ENCODE measurements around the gene CRTC1. TPM values are rescaled to one million over a fixed set of nuclear protein-coding genes. Genes with fewer than 3 reads are reported as not detected.

Gene CRTC1
- total and polyA plus RNA-seq, 9 of the 15 experiments (the other 6 are each of a cell fraction or from before 2014, with no cell fraction given): 0.25 to 3.8 (median 1.2) TPM; not detected in 2

DNA sequence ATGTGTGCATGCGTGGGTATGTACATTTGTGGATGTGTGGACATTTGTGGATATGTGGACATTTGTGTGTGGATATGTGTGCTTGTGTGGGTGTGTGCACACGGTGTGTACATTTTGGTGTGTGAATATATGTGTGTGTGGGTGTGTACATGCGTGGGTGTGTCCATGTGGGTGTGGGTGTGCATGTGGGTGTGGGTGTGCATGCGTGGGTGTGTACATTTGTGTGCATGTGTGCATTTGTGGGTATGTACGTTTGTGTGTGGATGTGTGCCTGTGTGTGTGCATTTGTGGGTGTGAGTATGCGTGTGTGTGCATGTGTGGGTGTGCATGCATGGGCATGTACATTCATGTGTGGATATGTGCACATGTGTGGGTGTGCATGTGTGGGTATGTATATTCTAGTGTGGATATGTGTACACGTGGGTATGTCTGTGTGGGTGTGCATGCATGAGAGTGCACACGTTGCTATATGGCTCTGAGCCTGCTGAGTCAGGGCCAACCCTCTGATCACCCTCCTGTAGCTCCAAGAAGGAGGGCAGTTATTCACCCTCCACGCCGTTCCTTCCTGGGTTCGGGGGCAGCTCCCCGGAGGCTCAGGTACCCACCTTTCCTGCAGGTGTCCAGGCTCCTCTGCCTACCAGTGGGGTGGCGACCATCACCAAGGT lies 87.3 kb downstream of the CRTC1 start (continued):
- TF ChIP-seq, protein P1, sequence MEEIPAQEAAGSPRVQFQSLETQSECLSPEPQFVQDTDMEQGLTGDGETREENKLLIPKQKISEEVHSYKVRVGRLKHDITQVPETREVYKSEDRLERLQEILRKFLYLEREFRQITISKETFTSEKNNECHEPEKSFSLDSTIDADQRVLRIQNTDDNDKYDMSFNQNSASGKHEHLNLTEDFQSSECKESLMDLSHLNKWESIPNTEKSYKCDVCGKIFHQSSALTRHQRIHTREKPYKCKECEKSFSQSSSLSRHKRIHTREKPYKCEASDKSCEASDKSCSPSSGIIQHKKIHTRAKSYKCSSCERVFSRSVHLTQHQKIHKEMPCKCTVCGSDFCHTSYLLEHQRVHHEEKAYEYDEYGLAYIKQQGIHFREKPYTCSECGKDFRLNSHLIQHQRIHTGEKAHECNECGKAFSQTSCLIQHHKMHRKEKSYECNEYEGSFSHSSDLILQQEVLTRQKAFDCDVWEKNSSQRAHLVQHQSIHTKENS (CRISPR knock-in tag; IDR thresholded peaks at IDR 0.05): no peak
- TF ChIP-seq, protein P2, sequence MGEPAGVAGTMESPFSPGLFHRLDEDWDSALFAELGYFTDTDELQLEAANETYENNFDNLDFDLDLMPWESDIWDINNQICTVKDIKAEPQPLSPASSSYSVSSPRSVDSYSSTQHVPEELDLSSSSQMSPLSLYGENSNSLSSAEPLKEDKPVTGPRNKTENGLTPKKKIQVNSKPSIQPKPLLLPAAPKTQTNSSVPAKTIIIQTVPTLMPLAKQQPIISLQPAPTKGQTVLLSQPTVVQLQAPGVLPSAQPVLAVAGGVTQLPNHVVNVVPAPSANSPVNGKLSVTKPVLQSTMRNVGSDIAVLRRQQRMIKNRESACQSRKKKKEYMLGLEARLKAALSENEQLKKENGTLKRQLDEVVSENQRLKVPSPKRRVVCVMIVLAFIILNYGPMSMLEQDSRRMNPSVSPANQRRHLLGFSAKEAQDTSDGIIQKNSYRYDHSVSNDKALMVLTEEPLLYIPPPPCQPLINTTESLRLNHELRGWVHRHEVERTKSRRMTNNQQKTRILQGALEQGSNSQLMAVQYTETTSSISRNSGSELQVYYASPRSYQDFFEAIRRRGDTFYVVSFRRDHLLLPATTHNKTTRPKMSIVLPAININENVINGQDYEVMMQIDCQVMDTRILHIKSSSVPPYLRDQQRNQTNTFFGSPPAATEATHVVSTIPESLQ (CRISPR knock-in tag; IDR thresholded peaks at IDR 0.05): no peak
- no peak for TF ChIP-seq ZBTB17 (CRISPR knock-in tag; IDR thresholded peaks at IDR 0.05)
- no peak for TF ChIP-seq NFXL1 (CRISPR knock-in tag; IDR thresholded peaks at IDR 0.05)
- TF ChIP-seq, protein P3, sequence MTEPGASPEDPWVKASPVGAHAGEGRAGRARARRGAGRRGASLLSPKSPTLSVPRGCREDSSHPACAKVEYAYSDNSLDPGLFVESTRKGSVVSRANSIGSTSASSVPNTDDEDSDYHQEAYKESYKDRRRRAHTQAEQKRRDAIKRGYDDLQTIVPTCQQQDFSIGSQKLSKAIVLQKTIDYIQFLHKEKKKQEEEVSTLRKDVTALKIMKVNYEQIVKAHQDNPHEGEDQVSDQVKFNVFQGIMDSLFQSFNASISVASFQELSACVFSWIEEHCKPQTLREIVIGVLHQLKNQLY (CRISPR knock-in tag; conservative IDR thresholded peaks at IDR 0.05): no peak

All from K562 (cell line).